Measurements from ENCODE around the gene SLC25A15. TPM values are rescaled to one million over a fixed set of nuclear protein-coding genes. Genes with fewer than 3 reads are reported as not detected.
"Not testable (repeated sequence)": the region's sequence is repeated elsewhere in the genome, so short reads cannot be mapped to it uniquely, and the experiment has no call there.

Gene SLC25A15
- total and polyA plus RNA-seq, 9 donors: 10.3 to 16.7 (median 13.4) TPM

GRCh38 chr13:40812724-40813445 is 23.5 kb downstream of the SLC25A15 start:
- 94% methylated on average over 6 of the region's 6 CpGs for WGBS (ENCODE audit: insufficient coverage)

GRCh38 chr13:40813667-40814454 is 24.4 kb downstream of the SLC25A15 start:
- 97% methylated on average over 4 of the region's 7 CpGs for WGBS (ENCODE audit: insufficient coverage)
- peaks cover 34% of the 10 kb centered on the region for H3K36me3 ChIP-seq (ENCODE audit: control insufficient read depth, insufficient read depth, low read length)
- peaks cover 25% of the 10 kb centered on the region for H3K9me3 ChIP-seq (replicated peaks; ENCODE audit: control insufficient read depth, low read depth, low read length)
- no peak overlapping the region for H3K27ac ChIP-seq (ENCODE audit: low read length)
- no peaks in the 10 kb centered on the region for H3K4me1 ChIP-seq (ENCODE audit: control insufficient read depth, insufficient read depth, low read length)
- no peaks in the 10 kb centered on the region for H3K27me3 ChIP-seq (ENCODE audit: control insufficient read depth, insufficient read depth, low read length)
- H3K4me3 ChIP-seq (ENCODE audit: low read length): no peak overlapping the region
- no peak for DNase-seq

More at GRCh38 chr13:40812724-40813445, 23.5 kb downstream of the SLC25A15 start:
- DNase-seq: no peak
- H3K4me1 ChIP-seq (ENCODE audit: control insufficient read depth, insufficient read depth, low read length): no peaks in the 10 kb centered on the region
- H3K36me3 ChIP-seq (ENCODE audit: control insufficient read depth, insufficient read depth, low read length): peaks cover 41% of the 10 kb centered on the region
- no peak overlapping the region for H3K27ac ChIP-seq (ENCODE audit: low read length)
- H3K27me3 ChIP-seq (ENCODE audit: control insufficient read depth, insufficient read depth, low read length): no peaks in the 10 kb centered on the region
- H3K9me3 ChIP-seq (replicated peaks; ENCODE audit: control insufficient read depth, low read depth, low read length): peaks cover 25% of the 10 kb centered on the region
- no peak overlapping the region for H3K4me3 ChIP-seq (ENCODE audit: low read length)

- no peak overlapping the region for H3K4me3 ChIP-seq (ENCODE audit: low read length)
- H3K36me3 ChIP-seq (ENCODE audit: control insufficient read depth, insufficient read depth, low read length): peaks cover 31% of the 10 kb centered on the region
- no CpG with 5 or more reads among the region's 2 CpGs for WGBS (ENCODE audit: insufficient coverage)
- H3K27me3 ChIP-seq (ENCODE audit: control insufficient read depth, insufficient read depth, low read length): no peaks in the 10 kb centered on the region
- no peaks in the 10 kb centered on the region for H3K4me1 ChIP-seq (ENCODE audit: control insufficient read depth, insufficient read depth, low read length)
- no peak overlapping the region for H3K27ac ChIP-seq (ENCODE audit: low read length)
- peaks cover 25% of the 10 kb centered on the region for H3K9me3 ChIP-seq (replicated peaks; ENCODE audit: control insufficient read depth, low read depth, low read length)
- DNase-seq: no peak
Observed at GRCh38 chr13:40814803-40815202, 25.4 kb downstream of the SLC25A15 start.

- WGBS (ENCODE audit: insufficient coverage): 86% methylated on average over 1 of the region's 5 CpGs
- Histone ChIP-seq H3K4me3 (ENCODE audit: low read length) (no peak overlapping the region), H3K9me3 (replicated peaks; ENCODE audit: control insufficient read depth, low read depth, low read length) (peaks cover 22% of the 10 kb centered on the region), H3K27ac (ENCODE audit: low read length) (no peak overlapping the region), H3K36me3 (ENCODE audit: control insufficient read depth, insufficient read depth, low read length) (peaks cover 6% of the 10 kb centered on the region), H3K27me3 (ENCODE audit: control insufficient read depth, insufficient read depth, low read length) (no peaks in the 10 kb centered on the region), H3K4me1 (ENCODE audit: control insufficient read depth, insufficient read depth, low read length) (no peaks in the 10 kb centered on the region)
- no peak for DNase-seq
Observed at GRCh38 chr13:40818926-40819325, 29.5 kb downstream of the SLC25A15 start.

- no CpG with 5 or more reads among the region's 1 CpG for WGBS (ENCODE audit: insufficient coverage)
Observed at GRCh38 chr13:40819797-40820315, 30.4 kb downstream of the SLC25A15 start.

GRCh38 chr13:40839725-40840124 is 50.3 kb downstream of the SLC25A15 start:
- not testable (repeated sequence) for H3K9me3 ChIP-seq (replicated peaks; ENCODE audit: control insufficient read depth, low read depth, low read length); H3K27me3 ChIP-seq (ENCODE audit: control insufficient read depth, insufficient read depth, low read length); H3K27ac ChIP-seq (ENCODE audit: low read length); H3K4me1 ChIP-seq (ENCODE audit: control insufficient read depth, insufficient read depth, low read length); H3K36me3 ChIP-seq (ENCODE audit: control insufficient read depth, insufficient read depth, low read length); H3K4me3 ChIP-seq (ENCODE audit: low read length); DNase-seq
- WGBS (ENCODE audit: insufficient coverage): no CpG with 5 or more reads among the region's 2 CpGs

More at GRCh38 chr13:40819797-40820315, 30.4 kb downstream of the SLC25A15 start:
- Histone ChIP-seq H3K36me3 (ENCODE audit: control insufficient read depth, insufficient read depth, low read length) (no peaks in the 10 kb centered on the region), H3K4me3 (ENCODE audit: low read length) (no peak overlapping the region), H3K27me3 (ENCODE audit: control insufficient read depth, insufficient read depth, low read length) (no peaks in the 10 kb centered on the region), H3K9me3 (replicated peaks; ENCODE audit: control insufficient read depth, low read depth, low read length) (peaks cover 17% of the 10 kb centered on the region), H3K27ac (ENCODE audit: low read length) (no peak overlapping the region), H3K4me1 (ENCODE audit: control insufficient read depth, insufficient read depth, low read length) (no peaks in the 10 kb centered on the region)
- DNase-seq: no peak

GRCh38 chr13:40840955-40841354 is 51.5 kb downstream of the SLC25A15 start:
- not testable (repeated sequence) for H3K4me1 ChIP-seq (ENCODE audit: control insufficient read depth, insufficient read depth, low read length); H3K27me3 ChIP-seq (ENCODE audit: control insufficient read depth, insufficient read depth, low read length); H3K36me3 ChIP-seq (ENCODE audit: control insufficient read depth, insufficient read depth, low read length); H3K9me3 ChIP-seq (replicated peaks; ENCODE audit: control insufficient read depth, low read depth, low read length); H3K27ac ChIP-seq (ENCODE audit: low read length); H3K4me3 ChIP-seq (ENCODE audit: low read length); DNase-seq
- no CpG with 5 or more reads among the region's 2 CpGs for WGBS (ENCODE audit: insufficient coverage)

Other genes starting within 250 kb of the SLC25A15 start
- gene FOXO1, start 123.0 kb upstream of the SLC25A15 start, total RNA-seq: 11.3 TPM
- 10 to 100 TPM; 11.2 to 18.1 (median 13.3) TPM for gene FOXO1, start 123.0 kb upstream of the SLC25A15 start, polyA plus RNA-seq (ENCODE audit: insufficient read depth in 1 of 8, insufficient read length in 8 of 8, low replicate concordance in 1 of 8)
- 27.3 TPM for gene MRPS31, start 18.4 kb upstream of the SLC25A15 start, total RNA-seq
- gene MRPS31, start 18.4 kb upstream of the SLC25A15 start, polyA plus RNA-seq (ENCODE audit: insufficient read depth in 1 of 8, insufficient read length in 8 of 8, low replicate concordance in 1 of 8): 10 to 100 TPM; 23.1 to 34.1 (median 26.2) TPM
- 25.8 TPM for gene ELF1, start 229.7 kb downstream of the SLC25A15 start, total RNA-seq
- 10 to 100 TPM; 21.7 to 39.5 (median 28.8) TPM for gene ELF1, start 229.7 kb downstream of the SLC25A15 start, polyA plus RNA-seq (ENCODE audit: insufficient read depth in 1 of 8, insufficient read length in 8 of 8, low replicate concordance in 1 of 8)